CD4-positive, alpha-beta T cell treated with Interferon alpha-2 for 1 hour (primary cell): Measurements from ENCODE around the gene DFFA.
"Not testable (repeated sequence)": the region's sequence is repeated elsewhere in the genome, so short reads cannot be mapped to it uniquely, and the experiment has no call there.

Experiments used
- DNase-seq, 2 donors: peaks; one replicate each; pipeline ENCODE4 v3.0.0-alpha.2; 2020 to 2022

DFFA gene

GRCh38 chr1:10459184-10459583 lies 13.1 kb downstream of the DFFA start:
- DNase-seq = no peak

- DNase-seq = no peak
These were observed 14.5 kb downstream of the DFFA start for GRCh38 chr1:10457875-10458274.

GRCh38 chr1:10457462-10457861 lies 14.9 kb downstream of the DFFA start:
- DNase-seq = not testable (repeated sequence)

- DNase-seq = no peak
These were observed 15.7 kb downstream of the DFFA start for GRCh38 chr1:10456661-10457060.

- no peak for DNase-seq
These were observed 16.3 kb downstream of the DFFA start for GRCh38 chr1:10456048-10456447.

GRCh38 chr1:10451287-10451686 lies 21.0 kb downstream of the DFFA start:
- no peak for DNase-seq

- DNase-seq = no peak
These were observed 21.5 kb downstream of the DFFA start for GRCh38 chr1:10450836-10451235.

GRCh38 chr1:10450156-10450814 lies 22.0 kb downstream of the DFFA start:
- no peak for DNase-seq

- DNase-seq = no peak
These were observed 22.6 kb downstream of the DFFA start, which contains the start of gene CORT for GRCh38 chr1:10449751-10450150. Gene CORT, plus strand, starts transcription at chr1:10450031. Its CDS starts 193 bp downstream, at chr1:10450224.

- no peak for DNase-seq
These were observed 25.4 kb downstream of the DFFA start for GRCh38 chr1:10446790-10447422.

- DNase-seq = no peak
These were observed 27.4 kb downstream of the DFFA start for GRCh38 chr1:10444795-10445397.

- no peak for DNase-seq
These were observed 28.1 kb downstream of the DFFA start for GRCh38 chr1:10444248-10444647.

GRCh38 chr1:10440794-10441193 lies 31.5 kb downstream of the DFFA start:
- DNase-seq = no peak

- no peak for DNase-seq
These were observed 32.0 kb downstream of the DFFA start for GRCh38 chr1:10440305-10440704.

GRCh38 chr1:10438677-10439163 lies 33.6 kb downstream of the DFFA start:
- no peak for DNase-seq

- no peak for DNase-seq
These were observed 35.3 kb downstream of the DFFA start for GRCh38 chr1:10437052-10437451.

GRCh38 chr1:10434590-10434989 lies 37.7 kb downstream of the DFFA start:
- DNase-seq = no peak

- no peak for DNase-seq
These were observed 38.5 kb downstream of the DFFA start for GRCh38 chr1:10433790-10434189.

GRCh38 chr1:10432910-10433700 lies 39.2 kb downstream of the DFFA start:
- no peak for DNase-seq

GRCh38 chr1:10431070-10431730 lies 41.1 kb downstream of the DFFA start:
- no peak for DNase-seq

GRCh38 chr1:10430216-10431069 lies 41.9 kb downstream of the DFFA start, which contains the start of gene CENPS:
Gene CENPS, plus strand, starts transcription at chr1:10430433. Its CDS starts 85 bp downstream, at chr1:10430518.
- DNase-seq = peak; percentile 80 to 92

GRCh38 chr1:10429868-10430215 lies 42.5 kb downstream of the DFFA start:
- DNase-seq = peak; percentile 5 to 47
